DOHH2 (cell line): ENCODE data around the gene CAPZA1.

Experiments
- EZH2phosphoT487 ChIP-seq: fragments of 200-600 bp; sonication (generic); IDR thresholded peaks from 2 replicates; pipeline ENCODE4 v1.6.1; 2017; ENCODE audit warnings: borderline replicate concordance, mild to moderate bottlenecking, antibody characterized with exemption, low read length, moderate library complexity, mixed read lengths
- TF ChIP-seq, protein P1 (sequence below): fragments of 200-600 bp; sonication (generic); IDR thresholded peaks from one replicate; pipeline ENCODE4 v1.5.1; 2014; ENCODE audit warnings: antibody characterized with exemption, mild to moderate bottlenecking, low read depth, low read length; ENCODE audit not compliant: poor library complexity, severe bottlenecking

DNA sequence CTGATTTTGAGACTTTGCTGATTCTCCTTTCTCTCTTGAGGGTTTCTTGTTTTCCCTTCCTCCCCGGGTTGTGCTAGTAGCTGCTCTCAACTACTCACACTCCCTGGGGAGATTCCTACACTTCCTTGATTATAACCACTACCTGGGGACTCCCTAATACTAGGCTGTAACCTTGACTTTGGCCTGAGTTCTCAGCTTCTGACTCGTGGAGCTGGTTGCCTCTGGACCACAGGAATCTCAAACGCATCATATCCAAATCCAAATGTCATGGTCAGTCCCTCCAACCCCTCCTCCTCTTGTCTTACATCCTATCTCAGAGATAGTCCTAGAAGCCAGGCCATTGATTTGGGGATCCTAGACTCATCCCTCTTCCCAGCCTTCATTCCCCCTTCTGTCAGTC, 66.8 kb downstream of the CAPZA1 start:
- TF ChIP-seq, protein P1, sequence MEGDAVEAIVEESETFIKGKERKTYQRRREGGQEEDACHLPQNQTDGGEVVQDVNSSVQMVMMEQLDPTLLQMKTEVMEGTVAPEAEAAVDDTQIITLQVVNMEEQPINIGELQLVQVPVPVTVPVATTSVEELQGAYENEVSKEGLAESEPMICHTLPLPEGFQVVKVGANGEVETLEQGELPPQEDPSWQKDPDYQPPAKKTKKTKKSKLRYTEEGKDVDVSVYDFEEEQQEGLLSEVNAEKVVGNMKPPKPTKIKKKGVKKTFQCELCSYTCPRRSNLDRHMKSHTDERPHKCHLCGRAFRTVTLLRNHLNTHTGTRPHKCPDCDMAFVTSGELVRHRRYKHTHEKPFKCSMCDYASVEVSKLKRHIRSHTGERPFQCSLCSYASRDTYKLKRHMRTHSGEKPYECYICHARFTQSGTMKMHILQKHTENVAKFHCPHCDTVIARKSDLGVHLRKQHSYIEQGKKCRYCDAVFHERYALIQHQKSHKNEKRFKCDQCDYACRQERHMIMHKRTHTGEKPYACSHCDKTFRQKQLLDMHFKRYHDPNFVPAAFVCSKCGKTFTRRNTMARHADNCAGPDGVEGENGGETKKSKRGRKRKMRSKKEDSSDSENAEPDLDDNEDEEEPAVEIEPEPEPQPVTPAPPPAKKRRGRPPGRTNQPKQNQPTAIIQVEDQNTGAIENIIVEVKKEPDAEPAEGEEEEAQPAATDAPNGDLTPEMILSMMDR = no peak
- TF ChIP-seq EZH2phosphoT487 = no peak
